Neural cell (in vitro differentiated cells): ENCODE results near the gene RPL37. TPM values are rescaled to one million over a fixed set of nuclear protein-coding genes. Genes with fewer than 3 reads are reported as not detected.

Experiments used
- H2AFZ ChIP-seq: fragments of 200-600, 300-800 bp; sonication (generic), shearing (Covaris generic); 2 replicates; pipeline ENCODE4 v1.6.0; 2014; ENCODE audit warnings: low read depth, mild to moderate bottlenecking, antibody characterized with exemption, low read length, moderate library complexity
- H3F3A ChIP-seq: fragments of 200-600 bp; shearing (Covaris generic); 2 replicates; pipeline ENCODE4 v1.6.1; 2016; ENCODE audit warnings: mild to moderate bottlenecking, moderate library complexity, mixed read lengths, antibody characterized with exemption, low read length; ENCODE audit not compliant: insufficient read depth, poor library complexity, severe bottlenecking
- H3K27ac ChIP-seq: fragments of 200-600, 300-800 bp; sonication (generic), shearing (Covaris generic); 2 replicates; pipeline ENCODE4 v1.5.1; 2014; ENCODE audit warnings: mild to moderate bottlenecking, low read length, moderate library complexity
- H3K27me3 ChIP-seq: fragments of 300-800, 200-600 bp; sonication (generic), shearing (Covaris generic); 2 replicates; pipeline ENCODE4 v1.6.0; 2014; ENCODE audit warnings: mild to moderate bottlenecking, low read depth, low read length, moderate library complexity; ENCODE audit not compliant: insufficient read depth
- H3K36me3 ChIP-seq: fragments of 300-800, 200-600 bp; sonication (generic), shearing (Covaris generic); 2 replicates; pipeline ENCODE4 v1.5.1; 2014; ENCODE audit warnings: mild to moderate bottlenecking, antibody characterized with exemption, low read length, moderate library complexity; ENCODE audit not compliant: insufficient read depth
- H3K4me2 ChIP-seq: fragments of 300-800, 200-600 bp; sonication (generic), shearing (Covaris generic); 2 replicates; pipeline ENCODE4 v1.6.0; 2014; ENCODE audit warnings: mild to moderate bottlenecking, low read length
- H3K4me3 ChIP-seq: fragments of 300-800, 200-600 bp; sonication (generic), shearing (Covaris generic); 2 replicates; pipeline ENCODE4 v1.5.1; 2014; ENCODE audit warnings: mild to moderate bottlenecking, low read length, moderate library complexity
- H3K79me2 ChIP-seq: fragments of 200-600 bp; shearing (Covaris generic); replicated peaks from 2 replicates; pipeline ENCODE4 v1.6.0; 2014; ENCODE audit warnings: mild to moderate bottlenecking, low read length, moderate library complexity; ENCODE audit not compliant: insufficient read depth
- H3K9ac ChIP-seq: fragments of 300-800, 200-600 bp; sonication (generic), shearing (Covaris generic); 2 replicates; pipeline ENCODE4 v1.6.1; 2016; ENCODE audit warnings: mild to moderate bottlenecking, low read length, mixed read lengths
- H3K9me2 ChIP-seq: fragments of 200-600 bp; shearing (Covaris generic); 2 replicates; pipeline ENCODE4 v1.6.1; 2016; ENCODE audit warnings: mild to moderate bottlenecking, low read length, mixed read lengths; ENCODE audit not compliant: insufficient read depth
- H3K9me3 ChIP-seq: fragments of 200-600, 300-800 bp; sonication (generic), shearing (Covaris generic); 2 replicates; pipeline ENCODE4 v1.6.1; 2016; ENCODE audit warnings: mild to moderate bottlenecking, mixed run types, low read length, moderate library complexity, mixed read lengths
- H4K20me1 ChIP-seq: fragments of 200-600 bp; shearing (Covaris generic); 2 replicates; pipeline ENCODE4 v1.6.1; 2016; ENCODE audit warnings: mild to moderate bottlenecking, mixed run types; ENCODE audit not compliant: insufficient read depth
- CTCF ChIP-seq: fragments of 450-650 bp; IDR thresholded peaks from 2 replicates; pipeline ENCODE4 v1.5.1; 2014; ENCODE audit warnings: antibody characterized with exemption, mild to moderate bottlenecking, moderate library complexity; ENCODE audit not compliant: poor library complexity, severe bottlenecking
- EP300 ChIP-seq: fragments of 450-650 bp; conservative IDR thresholded peaks from 2 replicates; pipeline ENCODE4 v1.6.1; 2014; ENCODE audit warnings: antibody characterized with exemption, mild to moderate bottlenecking, moderate library complexity; ENCODE audit not compliant: poor library complexity, severe bottlenecking
- EZH2 ChIP-seq: fragments of 200-600, 300-800 bp; shearing (Covaris generic), sonication (generic); IDR thresholded peaks from 2 replicates; pipeline ENCODE4 v1.6.1; 2014; ENCODE audit warnings: antibody characterized with exemption, low read length, borderline replicate concordance, mild to moderate bottlenecking; ENCODE audit not compliant: insufficient read depth, poor library complexity, severe bottlenecking
- MXI1 ChIP-seq: fragments of 450-650 bp; conservative IDR thresholded peaks from 2 replicates; pipeline ENCODE4 v1.6.1; 2014; ENCODE audit warnings: antibody characterized with exemption, mild to moderate bottlenecking; ENCODE audit not compliant: poor library complexity, severe bottlenecking
- POLR2AphosphoS5 ChIP-seq: IDR thresholded peaks from 2 replicates; pipeline ENCODE4 v1.6.1; 2012
- RAD21 ChIP-seq: fragments of 450-650 bp; conservative IDR thresholded peaks from 2 replicates; pipeline ENCODE4 v1.6.1; 2014; ENCODE audit warnings: antibody characterized with exemption, mild to moderate bottlenecking, moderate library complexity
- REST ChIP-seq: IDR thresholded peaks from 2 replicates; pipeline ENCODE4 v1.6.1; 2012; ENCODE audit warnings: borderline replicate concordance
- SMC3 ChIP-seq: fragments of 450-650 bp; conservative IDR thresholded peaks from 2 replicates; pipeline ENCODE4 v1.6.1; 2014; ENCODE audit warnings: antibody characterized with exemption, mild to moderate bottlenecking, moderate library complexity; ENCODE audit not compliant: poor library complexity
- TAF1 ChIP-seq: IDR thresholded peaks from 2 replicates; pipeline ENCODE4 v1.6.1; 2012; ENCODE audit warnings: low read depth
- polyA plus RNA-seq: library from polyadenylated mRNA; depleted of rRNA; stranded (reverse); fragments of >200 nt; gene quantifications from 2 replicates; pipeline ENCODE4 v1.2.3, GENCODE V29; 2014

The RPL37 gene
- polyA plus RNA-seq, 1 donor from 2014 or later, result 107 TPM

DNA sequence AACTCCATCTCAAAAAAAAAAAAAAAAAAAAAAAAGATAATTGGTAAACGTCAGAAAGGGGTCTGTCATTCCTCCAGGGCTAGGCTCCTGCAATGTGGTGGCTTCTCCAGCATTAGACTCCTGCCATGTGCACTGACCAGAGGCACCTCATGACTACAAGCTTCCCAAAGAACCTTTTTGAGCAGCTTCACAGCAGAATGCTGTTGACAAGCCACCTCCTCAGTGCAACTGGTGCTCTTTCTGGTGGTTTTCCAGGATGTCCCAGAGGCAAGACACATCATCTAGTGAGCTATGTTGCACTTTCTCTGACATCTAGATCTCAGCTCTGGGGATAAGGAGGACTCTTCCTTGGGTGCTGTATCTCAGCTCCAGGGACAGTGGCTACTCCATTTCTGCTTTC lies 11.6 kb downstream of the RPL37 start:
- Histone ChIP-seq H3K9ac (no peak overlapping the region), H3K36me3 (peaks cover 6% of the 10 kb centered on the region), H3K4me3 (no peak overlapping the region), H3K27ac (no peak overlapping the region), H4K20me1 (no peaks in the 10 kb centered on the region), H2AFZ (no peak overlapping the region), H3K27me3 (no peaks in the 10 kb centered on the region), H3K9me2 (no peaks in the 10 kb centered on the region), H3K79me2 (no peaks in the 10 kb centered on the region), H3F3A (no peaks in the 10 kb centered on the region), H3K4me2 (no peak overlapping the region), H3K9me3 (no peaks in the 10 kb centered on the region)
- TF ChIP-seq EZH2 (no peak), TAF1 (no peak), REST (no peak), SMC3 (no peak), MXI1 (no peak), CTCF (no peak), POLR2AphosphoS5 (no peak), EP300 (no peak), RAD21 (no peak)

- no peak overlapping the region for H3K9ac ChIP-seq
- no peaks in the 10 kb centered on the region for H3K27me3 ChIP-seq
- no peak overlapping the region for H2AFZ ChIP-seq
- H3K9me3 ChIP-seq, result no peaks in the 10 kb centered on the region
- no peak for TF ChIP-seq EP300
- TF ChIP-seq CTCF, result no peak
- no peak for TF ChIP-seq SMC3
- no peak for TF ChIP-seq RAD21
- TF ChIP-seq EZH2, result no peak
- no peak for TF ChIP-seq MXI1
- H3K9me2 ChIP-seq, result no peaks in the 10 kb centered on the region
- H3K27ac ChIP-seq, result no peak overlapping the region
- H3K4me2 ChIP-seq, result no peak overlapping the region
- no peaks in the 10 kb centered on the region for H4K20me1 ChIP-seq
- no peaks in the 10 kb centered on the region for H3F3A ChIP-seq
- H3K36me3 ChIP-seq, result no peaks in the 10 kb centered on the region
- H3K4me3 ChIP-seq, result no peak overlapping the region
- H3K79me2 ChIP-seq, result no peaks in the 10 kb centered on the region
Observed at GRCh38 chr5:40813698-40814281, 21.2 kb downstream of the RPL37 start.
